Renal pelvis (tissue), 3 donors: ENCODE measurements around the gene SMTNL2. TPM values are rescaled to one million over a fixed set of nuclear protein-coding genes. Genes with fewer than 3 reads are reported as not detected.

Experiments used
- polyA plus RNA-seq, 3 donors: library from polyadenylated mRNA; unstranded; fragments of 120-200 nt; gene quantifications; one replicate each; pipeline ENCODE4 v1.2.1, GENCODE V29; 2013; ENCODE audit not compliant: insufficient read length in 3 of 3

The SMTNL2 gene
- polyA plus RNA-seq, 3 donors: 67.4 to 70.0 (median 67.8) TPM

Other genes starting within 250 kb of the SMTNL2 start
- 10 to 100 TPM; 53.6 to 59.7 (median 57.6) TPM for gene UBE2G1, start 217.9 kb upstream of the SMTNL2 start, polyA plus RNA-seq
- 1 to 10 TPM; 2.5 to 4.1 (median 3.8) TPM for gene SPNS3, start 150.6 kb upstream of the SMTNL2 start, polyA plus RNA-seq
- 10 to 100 TPM; 44.2 to 53.6 (median 48.2) TPM for gene SPNS2, start 85.6 kb upstream of the SMTNL2 start, polyA plus RNA-seq
- 10 to 100 TPM; 44.5 to 48.2 (median 45.1) TPM for gene MYBBP1A, start 29.1 kb upstream of the SMTNL2 start, polyA plus RNA-seq
- 1 to 10 TPM; 8.2 to 9.5 (median 8.3) TPM for gene GGT6, start 24.0 kb upstream of the SMTNL2 start, polyA plus RNA-seq
- gene ALOX15, start 57.1 kb downstream of the SMTNL2 start, polyA plus RNA-seq: under 1 TPM; 0.22 to 0.56 (median 0.47) TPM
- 10 to 100 TPM; 50.9 to 56.5 (median 51.3) TPM for gene PELP1, start 119.6 kb downstream of the SMTNL2 start, polyA plus RNA-seq
- 10 to 100 TPM; 32.8 to 36.6 (median 36.5) TPM for gene ARRB2, start 126.1 kb downstream of the SMTNL2 start, polyA plus RNA-seq
- 10 to 100 TPM; 27.3 to 29.7 (median 27.6) TPM for gene MED11, start 146.9 kb downstream of the SMTNL2 start, polyA plus RNA-seq
- gene ZMYND15, start 155.3 kb downstream of the SMTNL2 start, polyA plus RNA-seq: 1 to 10 TPM in 1 of 3 donors, under 1 TPM in 2; 0.37 to 1.0 (median 0.58) TPM
- gene CXCL16, start 155.4 kb downstream of the SMTNL2 start, polyA plus RNA-seq: 10 to 100 TPM; 10.2 to 16.1 (median 14.1) TPM
- 1 to 10 TPM; 2.4 to 3.7 (median 2.5) TPM for gene TM4SF5, start 187.4 kb downstream of the SMTNL2 start, polyA plus RNA-seq
- under 1 TPM; 0.39 to 0.74 (median 0.65) TPM for gene VMO1, start 201.8 kb downstream of the SMTNL2 start, polyA plus RNA-seq
- 10 to 100 TPM; 10.7 to 14.5 (median 12.5) TPM for gene GLTPD2, start 204.4 kb downstream of the SMTNL2 start, polyA plus RNA-seq
- 100 to 1,000 TPM; 130 to 146 (median 145) TPM for gene PSMB6, start 211.6 kb downstream of the SMTNL2 start, polyA plus RNA-seq
- gene PLD2, start 222.6 kb downstream of the SMTNL2 start, polyA plus RNA-seq: 10 to 100 TPM; 35.1 to 53.7 (median 45.2) TPM
- 10 to 100 TPM; 51.2 to 70.4 (median 69.7) TPM for gene MINK1, start 248.8 kb downstream of the SMTNL2 start, polyA plus RNA-seq